GM18498 (cell line): Measurements from ENCODE around the gene TEDC1.

Experiments
- ATAC-seq: cut with Tn5 transposase; IDR thresholded peaks from one replicate; pipeline ENCODE4 v1.9.1; 2021; ENCODE audit warnings: mild to moderate bottlenecking, moderate library complexity; ENCODE audit not compliant: unreplicated experiment

The TEDC1 gene

DNA sequence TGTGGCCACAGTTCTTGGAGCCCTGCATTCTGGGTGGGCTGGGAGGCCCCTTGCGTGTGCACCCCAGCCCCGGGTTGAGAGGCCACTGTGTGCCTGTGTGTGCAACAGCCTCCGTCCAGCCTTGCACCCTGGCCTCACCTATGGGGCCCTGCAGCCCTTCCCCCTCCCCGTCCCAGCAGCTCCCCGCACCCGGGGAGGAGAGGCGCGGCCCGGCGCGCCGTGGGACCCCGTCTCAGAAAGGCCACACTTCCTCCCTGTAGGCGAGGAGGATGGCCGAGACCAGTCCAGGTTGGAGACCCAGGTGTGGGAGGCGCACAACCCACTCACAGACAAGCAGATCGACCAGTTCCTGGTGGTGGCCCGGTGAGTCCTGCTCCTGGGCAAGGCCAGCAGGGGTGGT is 33.0 kb upstream of the TEDC1 start:
- no peak for ATAC-seq

DNA sequence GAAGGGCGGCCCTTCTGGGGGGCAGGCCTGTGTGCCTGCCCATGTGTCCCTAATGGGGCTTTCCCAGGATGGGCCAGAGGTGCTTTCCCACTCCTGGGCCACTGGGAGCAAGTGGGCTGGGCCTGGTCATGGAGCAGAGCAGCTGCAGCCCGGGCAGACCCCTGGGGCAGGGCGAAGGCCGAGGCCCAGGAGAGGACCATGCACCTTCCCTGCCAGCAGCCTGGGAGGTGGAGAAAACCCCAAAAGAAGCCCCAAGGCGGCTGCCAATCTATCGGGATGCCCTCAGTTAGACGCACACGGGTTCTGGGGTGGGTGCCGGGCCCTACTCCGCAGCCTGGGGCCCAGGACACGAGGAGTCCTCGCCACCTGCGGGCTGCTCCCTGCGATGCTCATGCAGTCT is 32.5 kb upstream of the TEDC1 start:
- no peak for ATAC-seq

GRCh38 chr14:105460116-105460515 is 30.9 kb upstream of the TEDC1 start:
- ATAC-seq = no peak

GRCh38 chr14:105460616-105461015 is 30.4 kb upstream of the TEDC1 start:
- ATAC-seq = no peak

DNA sequence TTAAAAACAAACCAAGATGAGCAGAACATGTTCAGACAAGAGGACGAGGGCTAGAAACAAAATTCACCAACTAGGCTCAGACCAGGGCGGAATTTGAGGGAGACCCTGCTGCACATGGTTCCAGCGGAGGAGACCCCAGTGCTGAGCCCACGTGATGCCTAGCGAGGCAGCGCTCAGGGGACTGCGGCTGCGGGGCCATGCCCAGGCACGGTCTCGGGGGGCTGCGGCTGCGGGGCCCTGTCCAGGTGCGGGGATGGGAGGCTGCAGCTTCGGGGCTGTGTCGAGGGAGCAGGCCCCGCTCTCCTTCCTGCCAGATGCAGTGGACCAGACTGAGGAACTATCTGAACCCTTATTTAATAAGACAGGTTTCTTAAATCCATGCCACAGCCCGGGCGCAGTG is 29.1 kb upstream of the TEDC1 start:
- ATAC-seq = no peak

GRCh38 chr14:105464501-105464900 is 26.5 kb upstream of the TEDC1 start:
- ATAC-seq = no peak

- ATAC-seq = no peak
These were observed 25.6 kb upstream of the TEDC1 start for GRCh38 chr14:105465209-105466031.

DNA sequence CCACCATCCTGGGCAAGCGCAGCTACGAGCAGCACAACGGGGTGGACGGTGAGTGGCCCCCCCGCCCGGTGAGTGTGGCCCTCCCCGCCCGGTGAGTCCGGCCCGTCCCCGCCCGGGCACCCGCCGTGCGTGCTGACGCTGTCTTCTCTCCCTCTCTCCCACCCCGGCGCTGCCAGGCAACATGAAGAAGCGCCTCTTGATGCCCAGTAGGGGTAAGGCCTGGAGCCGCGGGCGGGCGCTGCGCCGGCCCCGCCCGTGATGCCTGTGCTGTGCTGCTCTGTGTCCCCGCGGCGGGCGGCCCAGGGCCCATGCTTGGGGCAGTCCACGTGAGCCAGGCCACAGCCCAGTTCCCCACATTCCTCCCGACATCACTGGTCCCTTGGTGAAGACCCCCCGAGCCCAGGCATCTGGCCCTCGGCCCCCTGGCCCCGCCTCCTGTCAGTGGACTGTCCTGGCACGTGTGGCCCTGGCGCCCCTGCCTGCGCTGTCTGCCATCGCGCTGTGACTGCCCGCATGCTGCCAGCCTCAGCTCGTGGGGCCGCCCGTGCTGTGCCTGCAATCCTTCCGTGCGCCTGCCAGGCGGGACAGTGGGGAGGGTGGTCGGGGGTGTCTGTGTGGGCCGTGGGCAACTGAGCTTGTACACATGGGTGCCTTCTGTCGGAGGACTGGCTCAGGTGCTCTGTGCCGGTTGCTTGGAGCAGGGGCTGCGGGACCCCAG is 24.4 kb upstream of the TEDC1 start:
- no peak for ATAC-seq

GRCh38 chr14:105467249-105467941 is 23.7 kb upstream of the TEDC1 start:
- ATAC-seq = no peak

DNA sequence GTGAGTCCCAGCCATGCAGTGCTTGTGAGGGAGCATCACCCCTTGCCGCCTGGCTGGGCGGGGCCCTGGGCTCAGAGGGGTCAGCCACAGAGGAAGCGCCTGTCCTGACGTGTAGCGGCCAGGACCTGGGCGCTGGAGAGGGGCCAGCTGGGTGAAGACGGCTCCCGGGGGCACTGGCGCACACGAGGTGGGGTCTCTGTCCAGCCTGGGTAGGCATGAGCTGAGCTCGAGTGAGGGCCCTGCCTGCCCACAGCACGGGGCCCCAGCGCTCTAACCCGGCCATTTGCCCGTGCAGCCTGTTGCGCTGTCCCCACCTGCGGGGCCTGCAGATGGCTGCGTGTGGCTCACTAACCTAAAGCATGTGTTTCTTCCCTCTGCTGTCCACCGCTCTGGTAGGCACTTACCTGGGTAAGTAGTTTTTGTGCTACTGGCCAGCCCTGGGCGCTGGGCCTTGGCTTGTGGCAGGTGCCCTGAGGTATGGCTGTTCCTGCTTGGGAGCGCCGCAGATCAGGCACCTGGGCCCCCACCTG is 23.0 kb upstream of the TEDC1 start:
- no peak for ATAC-seq

DNA sequence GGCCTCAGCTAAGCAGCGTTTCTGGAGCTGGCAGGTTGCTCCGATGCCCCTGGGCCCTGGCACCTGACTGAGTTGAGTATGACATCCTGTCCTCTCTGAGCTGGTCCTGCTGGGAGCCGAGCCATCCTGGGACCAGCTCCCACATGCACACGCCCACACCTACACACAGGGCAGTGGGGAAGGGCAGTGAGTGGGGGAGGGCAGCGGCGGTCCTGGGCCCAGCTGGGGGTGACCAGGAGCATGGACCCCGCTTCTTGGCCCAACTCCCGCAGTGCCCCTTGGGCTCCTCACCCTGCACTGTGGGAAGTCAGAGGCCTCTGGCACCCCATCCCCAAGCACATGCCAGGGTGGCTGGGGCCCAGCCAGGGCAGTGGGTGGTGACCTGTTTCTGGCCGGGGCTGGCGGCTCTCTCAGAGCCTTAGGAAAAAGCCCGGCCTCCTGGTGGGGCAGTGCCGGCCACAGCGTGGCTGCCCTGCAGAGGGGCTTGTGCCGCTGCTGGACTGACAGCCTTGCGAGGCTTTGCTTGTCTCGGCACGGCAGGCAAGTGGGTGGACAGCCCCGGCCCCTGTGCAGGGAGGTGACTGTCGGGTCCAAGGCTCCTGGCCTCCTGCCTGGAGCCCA is 22.3 kb upstream of the TEDC1 start:
- no peak for ATAC-seq

GRCh38 chr14:105469456-105470349 is 21.3 kb upstream of the TEDC1 start:
- ATAC-seq = no peak

DNA sequence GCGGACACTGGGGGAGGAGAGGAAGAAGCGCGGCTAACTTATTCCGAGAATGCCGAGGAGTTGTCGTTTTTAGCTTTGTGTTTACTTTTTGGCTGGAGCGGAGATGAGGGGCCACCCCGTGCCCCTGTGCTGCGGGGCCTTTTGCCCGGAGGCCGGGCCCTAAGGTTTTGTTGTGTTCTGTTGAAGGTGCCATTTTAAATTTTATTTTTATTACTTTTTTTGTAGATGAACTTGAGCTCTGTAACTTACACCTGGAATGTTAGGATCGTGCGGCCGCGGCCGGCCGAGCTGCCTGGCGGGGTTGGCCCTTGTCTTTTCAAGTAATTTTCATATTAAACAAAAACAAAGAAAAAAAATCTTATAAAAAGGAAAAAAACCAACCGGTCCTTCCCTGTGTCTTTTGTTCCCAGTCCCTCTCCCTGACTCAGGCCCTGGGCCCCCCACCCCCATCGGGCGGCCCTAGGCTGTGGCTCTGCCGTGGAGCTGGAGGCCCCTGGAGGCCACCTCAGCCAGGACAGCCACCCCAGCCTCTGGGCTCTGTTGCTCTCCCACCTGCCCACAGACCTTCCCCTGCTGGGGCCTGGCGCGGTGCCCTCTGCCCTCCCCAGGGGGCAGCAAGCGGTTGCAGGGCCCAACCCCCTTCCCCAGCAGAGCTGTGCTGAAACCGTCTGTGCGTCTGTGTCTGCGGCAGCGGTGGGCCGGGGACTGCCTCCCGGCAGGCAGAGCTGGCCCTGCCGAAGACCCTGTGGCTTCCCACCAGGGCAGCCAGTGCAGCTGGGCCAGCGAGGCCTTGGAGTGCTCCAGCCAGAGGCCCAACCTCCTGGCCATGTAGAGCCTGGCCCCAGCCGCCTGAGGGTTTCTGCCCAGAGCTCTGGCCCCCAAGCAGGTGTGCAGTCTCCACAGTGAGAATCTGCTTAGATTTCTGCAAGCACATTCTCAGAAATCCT is 20.4 kb upstream of the TEDC1 start:
- ATAC-seq = no peak

- no peak for ATAC-seq
These were observed 19.7 kb upstream of the TEDC1 start for GRCh38 chr14:105471297-105471821.

DNA sequence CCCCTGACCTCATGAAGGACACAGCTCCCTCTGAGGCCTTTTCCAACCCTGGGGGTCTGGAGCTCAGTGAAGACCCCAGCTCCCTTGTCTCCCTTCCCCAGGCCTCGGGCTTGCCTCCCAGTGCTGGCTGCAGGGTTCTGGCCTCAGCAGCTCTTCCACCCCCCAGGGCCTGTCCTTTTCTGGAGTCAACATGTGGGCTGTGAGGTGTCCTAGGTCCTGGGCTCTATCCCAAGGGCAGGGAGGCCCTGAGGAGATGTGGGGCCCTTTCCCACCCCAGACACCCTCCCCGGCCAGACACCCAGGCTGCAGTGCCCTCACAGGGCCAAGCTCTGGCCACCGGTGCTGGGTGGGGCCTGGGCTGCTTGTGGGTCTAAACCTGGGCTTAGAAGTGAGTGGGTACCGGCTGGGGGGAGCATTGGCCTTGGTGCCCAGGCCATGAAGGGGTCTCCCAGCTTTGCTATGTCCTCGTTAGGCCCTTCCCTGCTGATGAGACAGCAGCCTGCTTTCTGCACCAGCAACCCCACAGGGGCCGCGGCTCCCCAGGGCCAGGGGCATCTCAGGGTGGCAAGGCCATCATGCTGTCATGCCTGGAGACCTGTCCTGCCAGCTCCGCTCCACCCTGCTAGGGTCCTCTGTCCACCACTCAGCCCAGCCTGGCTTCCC is 19.1 kb upstream of the TEDC1 start:
- no peak for ATAC-seq

DNA sequence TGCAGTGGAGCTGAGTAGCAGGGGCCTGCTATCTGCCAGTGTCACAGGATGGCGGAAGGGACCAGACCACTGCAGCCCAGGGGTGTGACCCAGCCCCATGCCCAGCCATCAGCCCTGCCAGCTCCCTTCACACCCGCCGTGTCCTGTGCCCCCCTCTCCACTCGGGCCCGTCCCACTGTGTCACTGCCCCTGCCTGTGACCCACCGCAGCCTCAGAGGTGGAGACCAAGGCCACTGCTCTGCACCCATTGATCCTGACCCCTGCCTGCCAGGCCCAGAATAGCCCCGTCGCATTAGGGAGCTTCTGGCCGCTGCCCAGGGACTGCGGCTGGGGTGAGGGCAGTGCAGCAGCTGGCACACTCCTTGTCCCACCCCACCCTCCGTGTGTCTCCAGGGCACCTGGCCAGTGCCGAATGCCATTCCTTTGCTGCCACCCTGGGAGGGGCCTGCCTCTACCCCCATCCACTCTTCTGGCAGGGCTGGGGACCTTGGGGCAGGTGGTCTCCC is 18.5 kb upstream of the TEDC1 start:
- no peak for ATAC-seq

DNA sequence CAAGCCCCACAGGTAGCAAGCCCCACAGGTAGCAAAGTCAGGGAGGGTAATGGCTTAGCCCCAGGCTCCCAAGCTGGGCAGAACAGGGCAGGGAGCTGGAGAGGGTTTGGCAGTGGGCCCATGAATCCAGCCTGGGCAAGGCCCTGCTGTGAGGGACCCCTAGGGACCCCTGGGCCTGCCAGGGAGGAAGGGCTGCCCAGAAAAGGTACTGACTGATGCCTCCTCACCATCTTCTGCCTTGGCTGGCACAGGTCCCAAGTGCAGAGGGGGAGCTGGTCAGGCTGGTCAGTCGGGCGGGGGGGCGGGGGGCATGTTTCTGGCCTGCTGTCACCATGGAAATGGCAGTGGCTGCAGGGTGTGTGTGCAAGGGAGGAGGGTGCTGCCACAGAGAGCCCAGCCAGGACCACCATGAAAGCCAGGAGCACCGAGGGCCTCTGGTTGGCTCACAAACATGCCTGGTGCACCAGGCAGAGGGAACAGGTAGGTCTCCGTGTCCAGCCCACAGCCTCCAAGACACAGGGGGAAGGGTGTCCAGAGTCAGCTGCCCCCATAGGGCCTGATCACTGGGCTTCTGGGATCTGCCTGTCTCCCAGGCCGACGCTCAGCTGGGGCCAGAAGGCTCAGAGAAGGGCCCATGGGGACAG is 17.9 kb upstream of the TEDC1 start:
- ATAC-seq = no peak
